Endodermal cell (in vitro differentiated cells): Measurements from ENCODE around the gene AREL1. TPM values are rescaled to one million over a fixed set of nuclear protein-coding genes. Genes with fewer than 3 reads are reported as not detected.

ENCODE experiments used
- DNase-seq: peaks from one replicate; pipeline ENCODE4 v3.0.0-alpha.2; 2017
- H3K27ac ChIP-seq: 2 replicates; pipeline ENCODE4 v1.5.1; 2013; ENCODE audit warnings: mild to moderate bottlenecking, low read depth, low read length, moderate library complexity
- H3K27me3 ChIP-seq: 2 replicates; pipeline ENCODE4 v1.6.1; 2013; ENCODE audit warnings: mild to moderate bottlenecking, low read length, moderate library complexity; ENCODE audit not compliant: insufficient read depth, control insufficient read depth, poor library complexity, severe bottlenecking
- H3K36me3 ChIP-seq: 2 replicates; pipeline ENCODE4 v1.7.0; 2013; ENCODE audit warnings: mild to moderate bottlenecking, low read length, moderate library complexity; ENCODE audit not compliant: control insufficient read depth, insufficient read depth
- H3K4me1 ChIP-seq: one replicate; pipeline ENCODE4 v1.7.0; 2013; ENCODE audit warnings: low read length; ENCODE audit not compliant: control insufficient read depth, insufficient read depth
- H3K4me3 ChIP-seq: 2 replicates; pipeline ENCODE4 v1.5.1; 2013; ENCODE audit warnings: mild to moderate bottlenecking, low read length, moderate library complexity
- H3K9ac ChIP-seq: 2 replicates; pipeline ENCODE4 v1.6.1; 2013; ENCODE audit warnings: mild to moderate bottlenecking, low read length, moderate library complexity; ENCODE audit not compliant: poor library complexity, severe bottlenecking; ENCODE audit errors: extremely low read depth
- H3K9me3 ChIP-seq: 2 replicates; pipeline ENCODE4 v1.6.1; 2013; ENCODE audit warnings: mild to moderate bottlenecking, low read length, moderate library complexity; ENCODE audit not compliant: control insufficient read depth
- H3K27ac Mint-ChIP-seq: 2 replicates; pipeline ENCODE4 v1.8.0; 2020; ENCODE audit warnings: mixed read lengths
- H3K27me3 Mint-ChIP-seq: 2 replicates; pipeline ENCODE4 v1.8.0; 2021; ENCODE audit warnings: mild to moderate bottlenecking, mixed read lengths; ENCODE audit not compliant: insufficient read depth
- H3K36me3 Mint-ChIP-seq: 2 replicates; pipeline ENCODE4 v1.8.0; 2020; ENCODE audit warnings: low read depth, mixed read lengths
- H3K4me1 Mint-ChIP-seq: 2 replicates; pipeline ENCODE4 v1.8.0; 2020; ENCODE audit warnings: mixed read lengths
- H3K4me3 Mint-ChIP-seq: 2 replicates; pipeline ENCODE4 v1.8.0; 2020; ENCODE audit warnings: mild to moderate bottlenecking, moderate library complexity, mixed read lengths
- H3K9me3 Mint-ChIP-seq: 2 replicates; pipeline ENCODE4 v1.8.0; 2020; ENCODE audit warnings: mild to moderate bottlenecking, mixed read lengths
- WGBS, 2 experiments: methylation state at CpG; one replicate each; pipeline versions ENCODE4 v1.1.5 to v1.1.7; 2013; ENCODE audit warnings: missing lambda C conversion rate in 2 of 2, mixed read lengths in 1 of 2; ENCODE audit not compliant: insufficient coverage in 1 of 2, insufficient read length in 1 of 2; 5-methylcytosine and 5-hydroxymethylcytosine counted together
- total RNA-seq, 2 donors: library from RNA; stranded (reverse); fragmentation: NEBNext Ultra II Directional in 1 of 2; extraction: Animal tissue kit (Norgen Biotek cat#: 25700) in 1 of 2; gene quantifications; 2 replicates in 1 of 2; 3 replicates in 1 of 2; pipeline ENCODE4 v1.2.1, GENCODE V29; 2021
- TF ChIP-seq, protein P1 (sequence below): fragments of 200-600 bp; sonication (generic); conservative IDR thresholded peaks from 2 replicates; pipeline ENCODE4 v1.5.0; 2021; ENCODE audit warnings: antibody characterized with exemption, mild to moderate bottlenecking

The AREL1 gene
- total RNA-seq, 2 donors from 2014 or later, result 36.5 to 39.0 TPM

DNA sequence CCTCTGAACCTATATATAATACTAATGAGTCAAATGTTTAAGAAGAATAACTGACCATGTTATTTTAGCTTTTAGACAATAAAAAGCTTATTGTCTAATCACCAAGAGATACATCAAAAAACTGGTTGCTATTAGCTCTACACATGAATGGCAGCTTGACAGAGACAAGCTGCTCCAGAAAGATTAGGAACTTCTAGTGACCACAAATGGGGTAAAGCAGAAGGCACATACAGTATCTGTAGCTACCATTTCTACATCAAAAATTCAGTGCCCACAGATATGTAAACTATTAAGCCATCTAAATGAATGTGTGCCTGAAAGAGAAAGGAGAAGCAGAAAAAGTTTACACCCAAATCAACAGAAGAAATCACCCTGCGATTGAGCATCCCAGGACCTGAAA, 2.4 kb downstream of the AREL1 start:
- Histone ChIP-seq H3K27me3 (no peaks in the 10 kb centered on the region), H3K4me3 (no peak overlapping the region), H3K27ac (no peak overlapping the region), H3K9me3 (no peaks in the 10 kb centered on the region), H3K36me3 (peaks cover 6% of the 10 kb centered on the region), H3K9ac (no peak overlapping the region), H3K4me1 (peaks cover 4% of the 10 kb centered on the region)
- Mint-ChIP-seq H3K9me3 (no peaks in the 10 kb centered on the region), H3K27ac (no peak overlapping the region), H3K36me3 (peaks cover 5% of the 10 kb centered on the region), H3K4me1 (peaks cover 10% of the 10 kb centered on the region), H3K27me3 (no peaks in the 10 kb centered on the region), H3K4me3 (no peak overlapping the region)
- TF ChIP-seq, protein P1, sequence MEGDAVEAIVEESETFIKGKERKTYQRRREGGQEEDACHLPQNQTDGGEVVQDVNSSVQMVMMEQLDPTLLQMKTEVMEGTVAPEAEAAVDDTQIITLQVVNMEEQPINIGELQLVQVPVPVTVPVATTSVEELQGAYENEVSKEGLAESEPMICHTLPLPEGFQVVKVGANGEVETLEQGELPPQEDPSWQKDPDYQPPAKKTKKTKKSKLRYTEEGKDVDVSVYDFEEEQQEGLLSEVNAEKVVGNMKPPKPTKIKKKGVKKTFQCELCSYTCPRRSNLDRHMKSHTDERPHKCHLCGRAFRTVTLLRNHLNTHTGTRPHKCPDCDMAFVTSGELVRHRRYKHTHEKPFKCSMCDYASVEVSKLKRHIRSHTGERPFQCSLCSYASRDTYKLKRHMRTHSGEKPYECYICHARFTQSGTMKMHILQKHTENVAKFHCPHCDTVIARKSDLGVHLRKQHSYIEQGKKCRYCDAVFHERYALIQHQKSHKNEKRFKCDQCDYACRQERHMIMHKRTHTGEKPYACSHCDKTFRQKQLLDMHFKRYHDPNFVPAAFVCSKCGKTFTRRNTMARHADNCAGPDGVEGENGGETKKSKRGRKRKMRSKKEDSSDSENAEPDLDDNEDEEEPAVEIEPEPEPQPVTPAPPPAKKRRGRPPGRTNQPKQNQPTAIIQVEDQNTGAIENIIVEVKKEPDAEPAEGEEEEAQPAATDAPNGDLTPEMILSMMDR, result no peak
- 90 to 100% methylated on average over 1 of the region's 1 CpG for WGBS, 2 experiments
- DNase-seq, result no peak

GRCh38 chr14:74705613-74706500, 7.0 kb downstream of the AREL1 start:
- 87 to 100% methylated on average over 2 to 5 of the region's 5 CpGs for WGBS, 2 experiments
- no peak overlapping the region for H3K27ac Mint-ChIP-seq
- H3K27me3 Mint-ChIP-seq, result no peaks in the 10 kb centered on the region
- H3K9me3 Mint-ChIP-seq, result peaks cover 38% of the 10 kb centered on the region
- TF ChIP-seq, protein P1, result no peak
- Histone ChIP-seq H3K9ac (no peak overlapping the region), H3K4me3 (no peak overlapping the region), H3K9me3 (peaks cover 32% of the 10 kb centered on the region), H3K27me3 (no peaks in the 10 kb centered on the region), H3K36me3 (peaks cover 14% of the 10 kb centered on the region), H3K27ac (no peak overlapping the region), H3K4me1 (no peaks in the 10 kb centered on the region)
- peaks cover 34% of the 10 kb centered on the region for H3K36me3 Mint-ChIP-seq
- no peak overlapping the region for H3K4me3 Mint-ChIP-seq
- H3K4me1 Mint-ChIP-seq, result no peaks in the 10 kb centered on the region
- no peak for DNase-seq

GRCh38 chr14:74704656-74705055, 8.2 kb downstream of the AREL1 start:
- Histone ChIP-seq H3K9ac (no peak overlapping the region), H3K36me3 (peaks cover 24% of the 10 kb centered on the region), H3K27me3 (no peaks in the 10 kb centered on the region), H3K27ac (no peak overlapping the region), H3K4me3 (no peak overlapping the region), H3K4me1 (no peaks in the 10 kb centered on the region), H3K9me3 (peaks cover 34% of the 10 kb centered on the region)
- no peaks in the 10 kb centered on the region for H3K4me1 Mint-ChIP-seq
- peaks cover 44% of the 10 kb centered on the region for H3K9me3 Mint-ChIP-seq
- H3K4me3 Mint-ChIP-seq, result no peak overlapping the region
- TF ChIP-seq, protein P1, result no peak
- WGBS, 2 experiments, result 94 to 100% methylated on average over 1 to 2 of the region's 2 CpGs
- peaks cover 44% of the 10 kb centered on the region for H3K36me3 Mint-ChIP-seq
- no peaks in the 10 kb centered on the region for H3K27me3 Mint-ChIP-seq
- no peak overlapping the region for H3K27ac Mint-ChIP-seq
- no peak for DNase-seq
